SK-N-SH (cell line): Measurements from ENCODE around the gene GEMIN7. TPM values are rescaled to one million over a fixed set of nuclear protein-coding genes. Genes with fewer than 3 reads are reported as not detected.

Experiments
- CTCF ChIA-PET: fragments of 300-600, 350-600 bp; formaldehyde crosslinking; extraction: SDS; loops from one replicate; lab custom pipeline; 2021; lab: Yijun Ruan, JAX
- POLR2A ChIA-PET: fragments of 350-600 bp; sonication (Branson Sonifier 250); formaldehyde crosslinking; extraction: SDS; loops from one replicate; lab custom pipeline; 2020; ENCODE audit warnings: antibody characterized with exemption, inconsistent platforms; lab: Yijun Ruan, JAX
- DNase-seq: peaks from one replicate; pipeline ENCODE4 v3.0.0; 2012
- H2AFZ ChIP-seq: fragments of 200-600 bp; sonication (generic); 2 replicates; pipeline ENCODE4 v1.8.1; 2016; ENCODE audit warnings: antibody characterized with exemption, mild to moderate bottlenecking, low read depth
- H3F3A ChIP-seq: fragments of 200-600 bp; sonication (generic); replicated peaks from 2 replicates; pipeline ENCODE3; 2016; ENCODE audit warnings: antibody characterized with exemption, mild to moderate bottlenecking; ENCODE audit not compliant: insufficient read depth
- H3K27ac ChIP-seq, 2 experiments: fragments of 200-500 bp in 1 of 2; fragments of 200-600 bp in 1 of 2; sonication (Bioruptor generic) in 1 of 2; sonication (generic), shearing (Covaris generic) in 1 of 2; 2 replicates each; pipeline versions ENCODE4 v1.5.1 to v1.6.1; 2014 to 2016; ENCODE audit warnings: low read depth in 2 of 2, inconsistent platforms in 1 of 2, low read length in 1 of 2, mild to moderate bottlenecking in 1 of 2, mixed read lengths in 1 of 2
- H3K27me3 ChIP-seq: fragments of 200-600 bp; sonication (generic), shearing (Covaris generic); 2 replicates; pipeline ENCODE4 v1.6.1; 2016; ENCODE audit warnings: mixed run types; ENCODE audit not compliant: insufficient read depth
- H3K36me3 ChIP-seq, 2 experiments: fragments of 200-500 bp in 1 of 2; fragments of 200-600 bp in 1 of 2; sonication (Bioruptor generic) in 1 of 2; sonication (generic) in 1 of 2; replicated peaks in 1 of 2; 2 replicates each; pipeline versions ENCODE3 to v1.5.1; 2014 to 2016; ENCODE audit warnings: low read length in 1 of 2, mild to moderate bottlenecking in 1 of 2; ENCODE audit not compliant: insufficient read depth in 2 of 2, control insufficient read depth in 1 of 2
- H3K4me1 ChIP-seq, 2 experiments: fragments of 200-500 bp in 1 of 2; fragments of 200-600 bp in 1 of 2; sonication (Bioruptor generic) in 1 of 2; sonication (generic), shearing (Covaris generic) in 1 of 2; 2 replicates each; pipeline versions ENCODE4 v1.5.1 to v1.6.1; 2014 to 2016; ENCODE audit warnings: low read depth in 1 of 2, low read length in 1 of 2, mixed run types in 1 of 2; ENCODE audit not compliant: insufficient read depth in 2 of 2, control insufficient read depth in 1 of 2
- H3K4me2 ChIP-seq: fragments of 200-600 bp; sonication (generic), shearing (Covaris generic); 2 replicates; pipeline ENCODE4 v1.6.1; 2017; ENCODE audit warnings: mixed run types
- H3K4me3 ChIP-seq, 2 experiments: fragments of 200-500 bp in 1 of 2; fragments of 200-600 bp in 1 of 2; sonication (Bioruptor generic) in 1 of 2; sonication (generic), shearing (Covaris generic) in 1 of 2; 2 replicates each; pipeline versions ENCODE4 v1.5.1 to v1.8.1; 2014 to 2016; ENCODE audit warnings: low read depth in 2 of 2, inconsistent platforms in 1 of 2, low read length in 1 of 2, mild to moderate bottlenecking in 1 of 2, mixed read lengths in 1 of 2, moderate library complexity in 1 of 2
- H3K79me2 ChIP-seq: fragments of 200-600 bp; sonication (generic); 2 replicates; pipeline ENCODE4 v1.8.1; 2017; ENCODE audit warnings: mild to moderate bottlenecking; ENCODE audit not compliant: insufficient read depth
- H3K9ac ChIP-seq: fragments of 200-600 bp; sonication (generic); 2 replicates; pipeline ENCODE4 v1.6.1; 2017; ENCODE audit warnings: mixed run types
- H3K9me2 ChIP-seq: fragments of 200-600 bp; sonication (generic); 2 replicates; pipeline ENCODE4 v1.6.1; 2017; ENCODE audit warnings: mixed run types
- H3K9me3 ChIP-seq: fragments of 200-600 bp; sonication (generic); 2 replicates; pipeline ENCODE4 v1.6.1; 2017; ENCODE audit warnings: mixed run types, mild to moderate bottlenecking, moderate library complexity
- H4K20me1 ChIP-seq: fragments of 200-600 bp; sonication (generic); 2 replicates; pipeline ENCODE4 v1.6.1; 2017; ENCODE audit warnings: mild to moderate bottlenecking, mixed run types; ENCODE audit not compliant: insufficient read depth
- ELF1 ChIP-seq: IDR thresholded peaks from 2 replicates; pipeline ENCODE4 v1.4.0; 2012
- EZH2phosphoT487 ChIP-seq: fragments of 200-600 bp; sonication (generic); IDR thresholded peaks from 2 replicates; pipeline ENCODE4 v1.6.1; 2017; ENCODE audit warnings: low read depth, mixed run types, mild to moderate bottlenecking, antibody characterized with exemption, moderate library complexity, borderline replicate concordance
- FOSL2 ChIP-seq: IDR thresholded peaks from 2 replicates; pipeline ENCODE4 v1.4.0; 2012; ENCODE audit warnings: low read depth, mild to moderate bottlenecking, moderate library complexity, borderline replicate concordance
- GABPA ChIP-seq: IDR thresholded peaks from 2 replicates; pipeline ENCODE4 v1.4.0; 2012; ENCODE audit warnings: low read depth, mild to moderate bottlenecking
- MAX ChIP-seq: IDR thresholded peaks from 2 replicates; pipeline ENCODE4 v1.4.0; 2012; ENCODE audit warnings: low read depth
- SIN3A ChIP-seq: IDR thresholded peaks from 2 replicates; pipeline ENCODE4 v1.6.1; 2012; ENCODE audit warnings: low read depth, mild to moderate bottlenecking, low read length, moderate library complexity, borderline replicate concordance
- USF1 ChIP-seq: IDR thresholded peaks from 2 replicates; pipeline ENCODE4 v1.4.0; 2012; ENCODE audit warnings: low read depth, borderline replicate concordance
- YY1 ChIP-seq: IDR thresholded peaks from 2 replicates; pipeline ENCODE4 v1.4.0; 2012; ENCODE audit warnings: low read depth, mild to moderate bottlenecking
- ZBTB33 ChIP-seq: IDR thresholded peaks from 2 replicates; pipeline ENCODE4 v1.4.0; 2012; ENCODE audit warnings: low read depth, borderline replicate concordance
- WGBS: methylation state at CpG from one replicate; pipeline ENCODE4 v1.1.6; 2017; ENCODE audit warnings: low lambda C conversion rate; 5-methylcytosine and 5-hydroxymethylcytosine counted together
- polyA plus RNA-seq, 3 experiments: library from polyadenylated mRNA; depleted of rRNA; stranded (reverse); fragments of >200 nt; gene quantifications; 2 replicates each; pipeline ENCODE4 v1.2.3, GENCODE V29; 2012

Gene GEMIN7
- polyA plus RNA-seq, 1 of the 3 experiments (the other 2 are of a cell fraction): 28.7 TPM

DNA sequence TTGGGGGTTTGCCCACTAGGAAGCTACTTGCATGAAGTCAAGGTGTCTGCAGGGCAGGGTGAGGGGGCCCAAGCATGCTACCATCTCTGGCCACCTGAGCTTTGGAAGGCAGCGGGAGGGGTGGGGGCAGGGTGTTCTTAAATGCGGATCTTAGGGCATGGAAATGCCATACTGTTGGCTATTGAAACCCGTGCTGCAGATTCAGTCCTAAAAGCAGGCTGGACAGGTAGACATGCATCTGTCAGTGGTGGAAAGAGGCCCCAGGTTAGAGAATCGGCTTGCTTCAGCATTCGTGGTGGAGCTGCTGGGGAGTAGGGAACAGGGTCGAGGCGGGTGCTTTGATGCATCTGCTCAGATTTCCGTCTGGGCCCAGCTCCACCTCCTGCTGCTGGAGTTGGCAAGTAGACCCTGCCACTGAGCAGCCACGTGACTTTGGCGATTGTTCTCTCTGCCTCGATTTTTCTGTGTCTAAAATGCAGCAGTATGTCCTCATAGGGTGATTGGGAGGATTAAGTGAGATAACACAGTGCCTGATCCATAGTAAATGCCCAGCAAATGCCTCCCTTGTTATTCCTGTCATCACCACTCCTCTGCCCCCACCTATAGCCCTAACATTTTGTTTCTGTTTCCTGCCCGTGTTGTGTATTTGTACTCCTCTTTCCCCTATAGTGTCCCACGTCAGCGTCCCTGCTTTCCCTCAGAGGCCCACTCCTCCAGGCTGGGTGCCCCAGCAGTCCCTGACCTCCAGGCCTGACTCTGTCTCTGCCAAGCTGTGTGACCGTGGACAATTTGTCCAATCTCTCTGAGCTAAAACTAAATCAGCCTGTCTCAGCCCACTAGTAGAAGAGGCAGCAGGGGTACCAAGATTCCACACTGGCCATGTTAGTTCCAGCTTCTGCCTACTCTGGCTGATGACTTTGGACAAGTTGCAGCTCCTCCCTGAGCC, 19.7 kb downstream of the GEMIN7 start:
- H3K4me3 ChIP-seq: peak overlapping the region in 1 of 2 experiments; percentile 23; a peak in 1 of 4 replicates
- no peaks in the 10 kb centered on the region for H3K27me3 ChIP-seq
- 70% methylated on average over 11 of the region's 15 CpGs for WGBS
- H3K9me3 ChIP-seq: no peaks in the 10 kb centered on the region
- no peak overlapping the region for H2AFZ ChIP-seq
- no peak for DNase-seq
- CTCF ChIA-PET: no interaction called here
- H3F3A ChIP-seq: peaks cover 13% of the 10 kb centered on the region
- H3K9me2 ChIP-seq: no peaks in the 10 kb centered on the region
- H3K4me1 ChIP-seq: peaks cover 25 to 32% of the 10 kb centered on the region in 2 experiments; a peak in 3 of 4 replicates
- peak overlapping the region in 1 of 2 experiments; percentile 84; a peak in 1 of 4 replicates for H3K27ac ChIP-seq
- peak overlapping the region; percentile 77 for H3K4me2 ChIP-seq
- no peaks in the 10 kb centered on the region for H3K36me3 ChIP-seq
- peaks cover 97% of the 10 kb centered on the region for H3K79me2 ChIP-seq
- H3K9ac ChIP-seq: no peak overlapping the region
- TF ChIP-seq SIN3A (peak; percentile 13; the same call in 1 of the 2 replicates), MAX (no peak), YY1 (no peak), GABPA (no peak), EZH2phosphoT487 (no peak), FOSL2 (no peak), USF1 (peak; percentile 64; the same call in 1 of the 2 replicates)
- TF ChIP-seq, all 33 proteins: peak for 2
- H4K20me1 ChIP-seq: peaks cover 91% of the 10 kb centered on the region
- POLR2A ChIA-PET: no interaction called here

GRCh38 chr19:45099467-45100191, 20.6 kb downstream of the GEMIN7 start:
- Histone ChIP-seq H3K36me3 (no peaks in the 10 kb centered on the region), H3K4me3 (no peak overlapping the region), H3F3A (peaks cover 13% of the 10 kb centered on the region), H4K20me1 (peaks cover 92% of the 10 kb centered on the region), H3K9me2 (no peaks in the 10 kb centered on the region), H3K4me1 (peaks cover 17 to 32% of the 10 kb centered on the region in 2 experiments; a peak in 3 of 4 replicates), H3K9ac (no peak overlapping the region), H3K4me2 (peak overlapping the region; percentile 77; the same call in 1 of the 2 replicates), H3K9me3 (no peaks in the 10 kb centered on the region), H3K27me3 (no peaks in the 10 kb centered on the region), H3K79me2 (peaks cover 97% of the 10 kb centered on the region), H3K27ac (peak overlapping the region in 1 of 2 experiments; percentile 84; a peak in 1 of 4 replicates), H2AFZ (no peak overlapping the region)
- DNase-seq: no peak
- TF ChIP-seq ELF1 (no peak), ZBTB33 (no peak)
- ChIA-PET POLR2A (no interaction called here), CTCF (no interaction called here)
- 66% methylated on average over 14 of the region's 25 CpGs for WGBS
